Spleen (tissue), 7 donors: ENCODE measurements around the gene MCM7.

Source experiments
- CTCF ChIP-seq, 11 experiments: fragments of 200-600 bp in 7 of 11; fragments of 450-650 bp in 4 of 11; sonication (generic) in 4 of 11; IDR thresholded peaks in 8 of 11; conservative IDR thresholded peaks in 3 of 11; 1 replicate in 7 of 11; 2 replicates in 4 of 11; pipeline versions ENCODE4 v1.4.0 to v1.8.0; 2016 to 2021; ENCODE audit warnings: antibody characterized with exemption in 11 of 11, inconsistent platforms in 4 of 11, mild to moderate bottlenecking in 1 of 11
- POLR2A ChIP-seq, 3 donors: fragments of 450-650 bp; IDR thresholded peaks; one replicate each; pipeline ENCODE4 v1.5.1; 2017; ENCODE audit warnings: antibody characterized with exemption in 3 of 3, mild to moderate bottlenecking in 1 of 3
- donor health status: DM: no; HTN: no; CAD: no; lungs with moderate emphysema.
- donor health status: DM: no; HTN: no; CAD: no.
- donor health status: DM: no; HTN: no; CAD: no.

- peak in 1 of 3 donors; percentile 13 for TF ChIP-seq POLR2A (IDR thresholded peaks at IDR 0.05)
- TF ChIP-seq CTCF (IDR thresholded peaks at IDR 0.05 in 8 of 11, conservative IDR thresholded peaks at IDR 0.05 in 3 of 11) = peak in 4 of 11 experiments; percentile 8 to 20 (median 16)
Observed at GRCh38 chr7:100100420-100101015, 679 bp downstream of the MCM7 start.
